HCT116 (cell line): ENCODE results near the gene ZNF592. TPM values are rescaled to one million over a fixed set of nuclear protein-coding genes. Genes with fewer than 3 reads are reported as not detected.

ENCODE experiments used
- ATAC-seq: fragments of 200-7000 bp; cut with Tn5 transposase; 2 replicates; pipeline ENCODE4 v1.9.1; 2020; ENCODE audit warnings: mild to moderate bottlenecking, moderate library complexity
- BruUV-seq: library from RNA; stranded (reverse); fragments of 400-500 nt; replicated peaks from 2 replicates; lab custom pipeline; 2021; lab: Mats Ljungman, UMichigan
- CTCF ChIA-PET: fragments of 300-600 bp; sonication (Branson Sonifier 250); formaldehyde crosslinking; loops from one replicate; lab custom pipeline; 2021; ENCODE audit warnings: antibody characterized with exemption; lab: Charles Lee
- POLR2A ChIA-PET: fragments of 300-600, 350-600 bp; sonication (Branson Sonifier 250); formaldehyde crosslinking; loops from one replicate; lab custom pipeline; 2021; ENCODE audit warnings: antibody characterized with exemption; lab: Charles Lee
- RAD21 ChIA-PET, 2 experiments: fragments of 300-600 bp; sonication (Branson Sonifier 250); formaldehyde crosslinking; loops; one replicate each; lab custom pipeline; 2023; ENCODE audit warnings: low total read pairs in 2 of 2; ENCODE audit not compliant: uncharacterized antibody in 2 of 2, unreplicated experiment in 2 of 2, low non-redundant PET in 1 of 2; lab: Charles Lee
- DNase-seq: peaks from one replicate; pipeline ENCODE4 v3.0.0-alpha.2; 2010; ENCODE audit warnings: low read depth, low spot score
- H2AFZ ChIP-seq: fragments of 200-600 bp; shearing (Covaris generic), sonication (generic); 2 replicates; pipeline ENCODE4 v1.6.1; 2017; ENCODE audit warnings: low read depth, mixed run types, mixed read lengths, antibody characterized with exemption, low read length; ENCODE audit not compliant: poor library complexity, severe bottlenecking
- H3K27ac ChIP-seq: 2 replicates; pipeline ENCODE4 v1.5.1; 2012; ENCODE audit warnings: low read depth, low read length
- H3K27me3 ChIP-seq: fragments of 200-600 bp; sonication (generic); 2 replicates; pipeline ENCODE4 v1.6.1; 2016; ENCODE audit warnings: mixed run types, low read length, mixed read lengths; ENCODE audit not compliant: insufficient read depth
- H3K36me3 ChIP-seq, 2 experiments: fragments of 200-500 bp in 1 of 2; fragments of 200-600 bp in 1 of 2; sonication (Bioruptor generic) in 1 of 2; sonication (generic) in 1 of 2; 2 replicates each; pipeline versions ENCODE4 v1.5.1 to v1.6.1; 2014 to 2016; ENCODE audit warnings: low read length in 2 of 2, inconsistent platforms in 1 of 2, mixed read lengths in 1 of 2, mixed run types in 1 of 2; ENCODE audit not compliant: insufficient read depth in 2 of 2, control insufficient read depth in 1 of 2
- H3K4me1 ChIP-seq, 2 experiments: fragments of 200-600 bp in 1 of 2; sonication (generic) in 1 of 2; 2 replicates each; pipeline versions ENCODE4 v1.5.1 to v1.6.1; 2012 to 2017; ENCODE audit warnings: low read length in 2 of 2, inconsistent platforms in 1 of 2, mild to moderate bottlenecking in 1 of 2, mixed read lengths in 1 of 2, mixed run types in 1 of 2, moderate library complexity in 1 of 2; ENCODE audit not compliant: insufficient read depth in 2 of 2, control insufficient read depth in 1 of 2
- H3K4me2 ChIP-seq: fragments of 200-600 bp; sonication (generic); 2 replicates; pipeline ENCODE4 v1.6.1; 2017; ENCODE audit warnings: mixed run types, low read length, mixed read lengths
- H3K4me3 ChIP-seq, 2 experiments: fragments of 200-600 bp in 1 of 2; sonication (generic) in 1 of 2; replicated peaks in 1 of 2; 2 replicates each; pipeline ENCODE4 v1.5.1; 2011 to 2016; ENCODE audit warnings: low read length in 2 of 2, control low read depth in 1 of 2, low read depth in 1 of 2, mild to moderate bottlenecking in 1 of 2, mixed read lengths in 1 of 2, mixed run types in 1 of 2
- H3K79me2 ChIP-seq: fragments of 200-600 bp; sonication (generic); 2 replicates; pipeline ENCODE4 v1.6.1; 2017; ENCODE audit warnings: mild to moderate bottlenecking, mixed run types, low read length, moderate library complexity, mixed read lengths; ENCODE audit not compliant: insufficient read depth
- H3K9ac ChIP-seq: fragments of 200-600 bp; sonication (generic); 2 replicates; pipeline ENCODE4 v1.6.1; 2016; ENCODE audit warnings: low read length, mixed read lengths
- H3K9me2 ChIP-seq: fragments of 200-600 bp; sonication (generic), shearing (Covaris generic); 2 replicates; pipeline ENCODE4 v1.6.1; 2017; ENCODE audit warnings: mixed run types, mild to moderate bottlenecking, moderate library complexity; ENCODE audit not compliant: insufficient read depth
- H3K9me3 ChIP-seq, 2 experiments: fragments of 200-500 bp in 1 of 2; fragments of 200-600 bp in 1 of 2; sonication (Bioruptor generic) in 1 of 2; sonication (generic) in 1 of 2; 2 replicates each; pipeline ENCODE4 v1.6.1; 2014 to 2017; ENCODE audit warnings: low read length in 2 of 2, mixed read lengths in 2 of 2, inconsistent platforms in 1 of 2, low read depth in 1 of 2, mild to moderate bottlenecking in 1 of 2, mixed run types in 1 of 2, moderate library complexity in 1 of 2; ENCODE audit not compliant: control insufficient read depth in 1 of 2, insufficient read depth in 1 of 2
- H4K20me1 ChIP-seq: fragments of 200-600 bp; sonication (generic), shearing (Covaris generic); 2 replicates; pipeline ENCODE4 v1.6.1; 2017; ENCODE audit warnings: mixed run types, mild to moderate bottlenecking, moderate library complexity; ENCODE audit not compliant: insufficient read depth
- EGR1 ChIP-seq: IDR thresholded peaks from 2 replicates; pipeline ENCODE4 v1.6.1; 2012; ENCODE audit warnings: low read depth
- ELF1 ChIP-seq: IDR thresholded peaks from 2 replicates; pipeline ENCODE4 v1.6.1; 2012; ENCODE audit warnings: low read depth, borderline replicate concordance
- EZH2phosphoT487 ChIP-seq: fragments of 200-600 bp; IDR thresholded peaks from 2 replicates; pipeline ENCODE4 v1.6.1; 2018; ENCODE audit warnings: antibody characterized with exemption, borderline replicate concordance
- FOSL1 ChIP-seq: IDR thresholded peaks from 2 replicates; pipeline ENCODE4 v1.6.1; 2012; ENCODE audit warnings: low read depth
- JUND ChIP-seq: IDR thresholded peaks from 2 replicates; pipeline ENCODE4 v1.6.1; 2012
- POLR2A ChIP-seq: IDR thresholded peaks from 2 replicates; pipeline ENCODE4 v1.7.0; 2011; ENCODE audit warnings: borderline replicate concordance; ENCODE audit not compliant: insufficient read depth, insufficient read length; ENCODE audit errors: extremely low read depth
- POLR2AphosphoS5 ChIP-seq: IDR thresholded peaks from 2 replicates; pipeline ENCODE4 v1.6.1; 2011; ENCODE audit warnings: mild to moderate bottlenecking, low read depth, low read length, moderate library complexity
- TCF7L2 ChIP-seq: IDR thresholded peaks from 2 replicates; pipeline ENCODE4 v1.7.0; 2011; ENCODE audit warnings: borderline replicate concordance, inconsistent platforms; ENCODE audit not compliant: insufficient read depth, insufficient read length; ENCODE audit errors: extremely low read depth
- YY1 ChIP-seq: IDR thresholded peaks from 2 replicates; pipeline ENCODE4 v1.6.1; 2011; ENCODE audit warnings: low read length, low read depth, moderate library complexity, mild to moderate bottlenecking; ENCODE audit not compliant: insufficient replicate concordance; ENCODE audit errors: extremely low read depth
- ZNF274 ChIP-seq: fragments of 200-500 bp; sonication (Bioruptor generic); IDR thresholded peaks from 2 replicates; pipeline ENCODE4 v1.6.1; 2014; ENCODE audit warnings: mild to moderate bottlenecking, low read depth, low read length, inconsistent platforms
- intact Hi-C: fragments of 100-400 bp; cut with micrococcal nuclease; formaldehyde crosslinking; loops from 2 replicates; pipeline ENCODE4 v1.10.0; 2022
- total RNA-seq: library from RNA; stranded (reverse); gene quantifications from one replicate; pipeline ENCODE4 v1.2.1, GENCODE V29; 2021; ENCODE audit not compliant: unreplicated experiment
- TF ChIP-seq, protein P1 (sequence below): IDR thresholded peaks from 2 replicates; pipeline ENCODE4 v1.6.1; 2012
- TF ChIP-seq, protein P2 (sequence below), 3 experiments: fragments of 200-600 bp in 1 of 3; sonication (generic) in 1 of 3; IDR thresholded peaks in 2 of 3; conservative IDR thresholded peaks in 1 of 3; 2 replicates each; pipeline ENCODE4 v1.5.1; 2012 to 2017; ENCODE audit warnings: low read depth in 2 of 3, low read length in 2 of 3, antibody characterized with exemption in 1 of 3, borderline replicate concordance in 1 of 3, control low read depth in 1 of 3, mild to moderate bottlenecking in 1 of 3, mixed read lengths in 1 of 3, mixed run types in 1 of 3, moderate library complexity in 1 of 3; ENCODE audit not compliant: insufficient read depth in 1 of 3

Gene ZNF592
- total RNA-seq, 1 experiment from 2014 or later = 26.4 TPM

- no peak overlapping the region for H3K4me2 ChIP-seq
- CTCF ChIA-PET = no interaction called here
- TF ChIP-seq ELF1 (no peak), POLR2AphosphoS5 (no peak), POLR2A (no peak), EGR1 (no peak), TCF7L2 (no peak), FOSL1 (no peak), YY1 (no peak), JUND (no peak), ZNF274 (no peak), EZH2phosphoT487 (no peak)
- TF ChIP-seq, protein P1, sequence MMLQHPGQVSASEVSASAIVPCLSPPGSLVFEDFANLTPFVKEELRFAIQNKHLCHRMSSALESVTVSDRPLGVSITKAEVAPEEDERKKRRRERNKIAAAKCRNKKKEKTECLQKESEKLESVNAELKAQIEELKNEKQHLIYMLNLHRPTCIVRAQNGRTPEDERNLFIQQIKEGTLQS = no peak
- TF ChIP-seq, protein P2, sequence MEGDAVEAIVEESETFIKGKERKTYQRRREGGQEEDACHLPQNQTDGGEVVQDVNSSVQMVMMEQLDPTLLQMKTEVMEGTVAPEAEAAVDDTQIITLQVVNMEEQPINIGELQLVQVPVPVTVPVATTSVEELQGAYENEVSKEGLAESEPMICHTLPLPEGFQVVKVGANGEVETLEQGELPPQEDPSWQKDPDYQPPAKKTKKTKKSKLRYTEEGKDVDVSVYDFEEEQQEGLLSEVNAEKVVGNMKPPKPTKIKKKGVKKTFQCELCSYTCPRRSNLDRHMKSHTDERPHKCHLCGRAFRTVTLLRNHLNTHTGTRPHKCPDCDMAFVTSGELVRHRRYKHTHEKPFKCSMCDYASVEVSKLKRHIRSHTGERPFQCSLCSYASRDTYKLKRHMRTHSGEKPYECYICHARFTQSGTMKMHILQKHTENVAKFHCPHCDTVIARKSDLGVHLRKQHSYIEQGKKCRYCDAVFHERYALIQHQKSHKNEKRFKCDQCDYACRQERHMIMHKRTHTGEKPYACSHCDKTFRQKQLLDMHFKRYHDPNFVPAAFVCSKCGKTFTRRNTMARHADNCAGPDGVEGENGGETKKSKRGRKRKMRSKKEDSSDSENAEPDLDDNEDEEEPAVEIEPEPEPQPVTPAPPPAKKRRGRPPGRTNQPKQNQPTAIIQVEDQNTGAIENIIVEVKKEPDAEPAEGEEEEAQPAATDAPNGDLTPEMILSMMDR (IDR thresholded peaks at IDR 0.05 in 2 of 3, conservative IDR thresholded peaks at IDR 0.05 in 1 of 3; ENCODE audit: borderline replicate concordance in 1 of 3, insufficient read depth in 1 of 3, low read depth in 2 of 3, low read length in 2 of 3) = no peak
- TF ChIP-seq, all 23 proteins: peak for 0
- no peaks in the 10 kb centered on the region for H3K9me2 ChIP-seq
- no peaks in the 10 kb centered on the region for H3K4me1 ChIP-seq
- peaks cover 18 to 32% of the 10 kb centered on the region in 2 experiments for H3K36me3 ChIP-seq
- H4K20me1 ChIP-seq = no peaks in the 10 kb centered on the region
- H3K9me3 ChIP-seq = no peaks in the 10 kb centered on the region
- no peak overlapping the region for H3K9ac ChIP-seq
- H3K27ac ChIP-seq = no peak overlapping the region
- no TSS peak for BruUV-seq
- no peak overlapping the region for H3K4me3 ChIP-seq
- H2AFZ ChIP-seq = no peak overlapping the region
- intact Hi-C loops = no loop called here
- ChIA-PET RAD21 (no interaction called here), POLR2A (no interaction called here)
- no peaks in the 10 kb centered on the region for H3K27me3 ChIP-seq
- DNase-seq (no peak), ATAC-seq (no peak)
- H3K79me2 ChIP-seq = peaks cover 13% of the 10 kb centered on the region; the same call in 1 of the 2 replicates
These were observed 48.8 kb downstream of the ZNF592 start for GRCh38 chr15:84797212-84797611.
